Activated naive CD8-positive, alpha-beta T cell treated with anti-CD3 and anti-CD28 coated beads, Interleukin-2, amount 50 U/mL, for 24 hours (primary cell): ENCODE measurements around the gene SOAT2.

Experiments used
- ATAC-seq: fragments of 150-1000 bp; cut with Tn5 transposase; one replicate; pipeline ENCODE4 v1.10.0; 2021
- DNase-seq: peaks from one replicate; pipeline ENCODE4 v3.0.0; 2021
- H3K27ac Mint-ChIP-seq: one replicate; pipeline ENCODE4 v1.8.0; 2021; ENCODE audit warnings: mild to moderate bottlenecking, mixed read lengths
- H3K27me3 Mint-ChIP-seq: one replicate; pipeline ENCODE4 v1.8.0; 2021; ENCODE audit warnings: mixed read lengths
- H3K36me3 Mint-ChIP-seq: one replicate; pipeline ENCODE4 v1.8.0; 2021; ENCODE audit warnings: low read depth, mixed read lengths
- H3K4me1 Mint-ChIP-seq: one replicate; pipeline ENCODE4 v1.8.0; 2021; ENCODE audit warnings: mixed read lengths
- H3K4me3 Mint-ChIP-seq: one replicate; pipeline ENCODE4 v1.8.0; 2021; ENCODE audit warnings: mild to moderate bottlenecking, moderate library complexity, mixed read lengths
- H3K9me3 Mint-ChIP-seq: one replicate; pipeline ENCODE4 v1.8.0; 2021; ENCODE audit warnings: mixed read lengths

Gene SOAT2

DNA sequence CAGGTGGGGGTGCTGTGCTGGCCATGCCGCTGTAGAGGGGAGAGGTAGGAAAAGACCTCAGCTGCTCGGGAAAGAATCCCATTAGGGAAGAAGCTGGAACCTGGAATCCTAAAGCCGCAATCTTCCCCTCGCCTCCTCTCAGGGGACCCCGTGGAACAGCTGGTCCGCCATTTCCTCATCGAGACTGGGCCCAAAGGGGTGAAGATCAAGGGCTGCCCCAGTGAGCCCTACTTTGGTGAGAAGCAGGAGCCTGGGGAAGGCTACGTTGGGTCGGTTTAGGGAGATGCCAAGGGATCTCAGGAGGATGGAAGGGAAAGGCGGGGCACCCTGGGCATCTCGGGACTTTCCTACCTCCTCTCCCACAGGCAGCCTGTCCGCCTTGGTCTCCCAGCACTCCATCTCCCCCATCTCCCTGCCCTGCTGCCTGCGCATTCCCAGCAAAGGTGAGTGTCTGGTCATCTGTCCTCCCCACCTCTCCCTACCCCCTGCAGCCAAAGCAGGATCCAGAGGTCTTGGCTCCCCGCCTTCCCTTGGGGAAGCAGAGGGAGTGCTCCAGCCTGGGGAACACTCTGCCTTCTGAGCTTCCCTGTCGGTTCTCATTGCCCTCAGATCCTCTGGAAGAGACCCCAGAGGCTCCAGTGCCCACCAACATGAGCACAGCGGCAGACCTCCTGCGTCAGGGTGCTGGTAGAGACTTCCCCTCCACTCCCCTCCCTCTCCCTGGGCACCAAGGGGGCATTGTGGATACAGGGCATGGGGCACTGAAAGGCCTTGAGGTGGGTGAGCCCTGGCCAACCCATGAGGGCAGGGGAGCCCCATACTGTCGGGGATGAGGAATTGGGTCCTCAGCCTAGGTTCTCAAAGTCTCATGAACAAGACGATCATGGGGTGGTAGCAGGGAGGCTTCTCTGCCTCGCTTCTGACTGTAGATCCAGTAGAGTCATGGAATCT is 41.0 kb upstream of the SOAT2 start:
- no peak overlapping the region for H3K27ac Mint-ChIP-seq
- H3K9me3 Mint-ChIP-seq = no peaks in the 10 kb centered on the region
- no peaks in the 10 kb centered on the region for H3K27me3 Mint-ChIP-seq
- H3K36me3 Mint-ChIP-seq = peaks cover 10% of the 10 kb centered on the region
- peaks cover 5% of the 10 kb centered on the region for H3K4me1 Mint-ChIP-seq
- ATAC-seq (no peak), DNase-seq (no peak)
- no peak overlapping the region for H3K4me3 Mint-ChIP-seq

DNA sequence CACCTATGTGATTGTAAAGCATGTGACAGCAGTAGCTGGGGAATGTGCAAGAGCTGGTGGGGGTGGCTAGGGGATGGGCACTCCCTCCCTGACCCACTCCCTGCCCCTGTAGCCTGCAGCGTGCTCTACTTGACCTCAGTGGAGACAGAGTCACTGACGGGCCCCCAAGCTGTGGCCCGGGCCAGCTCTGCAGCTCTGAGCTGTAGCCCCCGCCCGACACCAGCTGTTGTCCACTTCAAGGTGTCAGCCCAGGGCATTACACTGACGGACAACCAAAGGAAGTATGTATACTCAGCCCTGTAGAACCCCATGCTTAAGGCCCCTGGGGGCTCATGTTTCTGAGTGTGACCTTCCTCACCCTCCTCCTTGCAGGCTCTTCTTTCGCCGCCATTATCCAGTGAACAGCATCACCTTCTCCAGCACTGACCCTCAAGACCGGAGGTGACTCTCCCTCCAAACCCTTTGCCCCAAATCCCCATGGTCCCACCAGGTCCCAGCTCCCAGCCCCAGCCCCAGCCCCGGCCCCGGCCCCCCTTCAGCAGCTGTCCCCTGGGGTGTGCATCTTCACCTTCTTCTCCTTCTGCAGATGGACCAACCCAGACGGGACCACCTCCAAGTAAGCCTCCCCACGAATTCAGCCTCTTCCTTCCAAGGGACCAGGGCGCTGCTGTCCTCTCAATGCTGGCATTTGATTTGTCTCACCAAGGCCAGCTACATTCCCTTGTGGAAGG is 40.1 kb upstream of the SOAT2 start:
- no peak for DNase-seq
- no peak overlapping the region for H3K27ac Mint-ChIP-seq
- H3K4me1 Mint-ChIP-seq = peaks cover 5% of the 10 kb centered on the region
- no peaks in the 10 kb centered on the region for H3K27me3 Mint-ChIP-seq
- peaks cover 10% of the 10 kb centered on the region for H3K36me3 Mint-ChIP-seq
- no peak overlapping the region for H3K4me3 Mint-ChIP-seq
- H3K9me3 Mint-ChIP-seq = no peaks in the 10 kb centered on the region
- no peak for ATAC-seq

DNA sequence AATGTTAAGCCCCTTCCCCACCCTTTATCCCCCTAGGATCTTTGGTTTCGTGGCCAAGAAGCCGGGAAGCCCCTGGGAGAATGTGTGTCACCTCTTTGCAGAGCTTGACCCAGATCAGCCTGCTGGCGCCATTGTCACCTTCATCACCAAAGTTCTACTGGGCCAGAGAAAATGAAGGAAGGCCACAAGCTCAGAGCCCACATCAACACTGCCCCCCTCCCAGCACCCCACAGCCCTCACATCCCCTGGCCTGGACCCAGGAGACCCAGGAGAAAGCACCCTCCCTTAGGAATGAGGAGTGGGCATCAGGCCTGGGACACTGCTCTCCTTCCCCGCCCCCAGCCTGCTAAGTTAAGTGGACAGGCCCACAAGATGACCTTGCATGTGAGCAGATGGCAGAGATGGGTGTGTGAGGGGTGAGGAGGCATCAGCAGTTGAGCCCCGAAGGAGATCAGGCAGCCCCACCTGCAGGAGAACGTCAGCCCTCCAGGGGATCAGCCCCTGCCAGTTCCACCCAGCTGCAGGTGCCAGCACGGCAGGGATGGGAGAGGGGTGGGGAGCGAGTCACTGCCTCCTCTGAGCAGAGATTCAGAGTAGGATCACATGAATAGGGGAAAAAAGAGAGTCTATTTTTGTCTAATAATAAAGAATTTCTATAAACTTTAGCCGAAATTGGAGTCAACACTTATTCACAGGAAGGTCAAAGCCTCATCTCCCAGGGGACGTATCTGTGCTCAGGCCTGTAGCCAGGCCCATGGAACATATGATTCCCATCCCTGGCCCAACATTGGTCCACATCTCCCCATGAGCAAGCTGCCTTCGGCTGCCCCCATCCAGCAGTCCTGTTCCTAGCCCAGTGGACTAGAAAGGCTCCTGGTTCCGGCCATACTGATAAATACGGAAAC is 39.3 kb upstream of the SOAT2 start:
- Mint-ChIP-seq H3K9me3 (no peaks in the 10 kb centered on the region), H3K36me3 (peaks cover 10% of the 10 kb centered on the region), H3K27me3 (no peaks in the 10 kb centered on the region), H3K27ac (no peak overlapping the region), H3K4me3 (no peak overlapping the region), H3K4me1 (peaks cover 5% of the 10 kb centered on the region)
- ATAC-seq (no peak), DNase-seq (no peak)

DNA sequence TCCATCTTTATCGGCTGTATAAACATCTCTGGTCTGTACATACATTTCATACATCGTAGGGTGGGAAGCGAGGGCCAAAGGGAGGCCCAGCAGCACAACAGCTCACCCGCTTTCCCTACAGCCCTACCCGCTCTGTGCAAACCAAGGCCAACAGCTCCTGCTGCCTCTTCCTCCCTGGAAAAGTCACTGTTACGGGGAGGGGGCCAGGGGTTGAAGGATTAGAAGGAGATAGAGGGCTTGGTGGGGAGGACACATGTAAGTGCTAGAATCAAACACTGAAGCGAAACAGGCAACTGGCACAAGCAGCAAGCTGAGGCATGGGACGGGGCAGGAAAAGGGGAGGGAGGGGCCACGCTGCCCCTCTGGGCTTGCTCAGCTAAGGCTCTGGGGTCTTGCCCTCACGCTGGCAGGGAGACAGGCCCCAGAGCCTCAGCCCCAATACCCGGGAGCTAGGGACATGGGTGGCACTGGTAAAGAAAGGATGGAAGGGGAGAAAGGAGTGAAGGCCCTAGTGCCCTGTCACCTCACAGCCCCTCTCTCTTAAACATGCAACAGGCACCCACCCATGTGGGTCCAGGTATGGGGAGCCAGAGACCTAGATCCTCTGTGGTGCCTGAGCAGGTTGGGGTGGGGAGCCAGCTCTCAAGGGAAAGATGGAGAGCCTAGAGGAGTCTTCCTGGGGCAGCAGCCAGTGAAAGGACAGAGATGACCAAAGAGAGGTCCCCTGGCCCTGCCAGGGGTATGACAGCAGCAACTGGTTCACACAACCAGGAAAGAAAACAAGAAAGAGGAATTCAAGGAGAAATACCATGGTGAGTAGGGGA is 38.5 kb upstream of the SOAT2 start:
- Mint-ChIP-seq H3K27me3 (no peaks in the 10 kb centered on the region), H3K36me3 (peaks cover 10% of the 10 kb centered on the region), H3K4me3 (no peak overlapping the region), H3K27ac (no peak overlapping the region), H3K4me1 (peaks cover 5% of the 10 kb centered on the region), H3K9me3 (no peaks in the 10 kb centered on the region)
- ATAC-seq = no peak
- no peak for DNase-seq

DNA sequence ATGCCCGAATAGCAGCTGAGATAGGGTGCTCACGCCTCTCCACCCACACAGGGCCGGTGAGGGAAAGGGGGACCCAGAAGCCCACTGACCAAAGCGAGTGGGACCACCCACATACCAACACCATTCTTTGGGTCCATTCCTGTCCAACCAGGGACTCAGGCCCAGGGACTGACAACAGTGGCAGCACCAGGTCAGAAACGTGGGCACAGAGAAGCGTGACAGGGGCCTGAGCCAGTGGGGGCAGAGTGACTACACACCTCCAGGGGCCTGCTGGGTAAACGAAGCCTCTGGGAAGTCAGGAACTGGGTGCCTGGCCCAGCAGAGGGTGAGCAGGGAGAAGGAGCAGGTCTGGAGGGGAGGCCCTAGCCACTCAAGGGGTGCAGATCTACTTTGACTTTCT is 37.8 kb upstream of the SOAT2 start:
- H3K4me1 Mint-ChIP-seq = peaks cover 5% of the 10 kb centered on the region
- no peaks in the 10 kb centered on the region for H3K27me3 Mint-ChIP-seq
- no peak for DNase-seq
- no peaks in the 10 kb centered on the region for H3K9me3 Mint-ChIP-seq
- H3K27ac Mint-ChIP-seq = no peak overlapping the region
- ATAC-seq = no peak
- no peak overlapping the region for H3K4me3 Mint-ChIP-seq
- H3K36me3 Mint-ChIP-seq = peaks cover 10% of the 10 kb centered on the region

DNA sequence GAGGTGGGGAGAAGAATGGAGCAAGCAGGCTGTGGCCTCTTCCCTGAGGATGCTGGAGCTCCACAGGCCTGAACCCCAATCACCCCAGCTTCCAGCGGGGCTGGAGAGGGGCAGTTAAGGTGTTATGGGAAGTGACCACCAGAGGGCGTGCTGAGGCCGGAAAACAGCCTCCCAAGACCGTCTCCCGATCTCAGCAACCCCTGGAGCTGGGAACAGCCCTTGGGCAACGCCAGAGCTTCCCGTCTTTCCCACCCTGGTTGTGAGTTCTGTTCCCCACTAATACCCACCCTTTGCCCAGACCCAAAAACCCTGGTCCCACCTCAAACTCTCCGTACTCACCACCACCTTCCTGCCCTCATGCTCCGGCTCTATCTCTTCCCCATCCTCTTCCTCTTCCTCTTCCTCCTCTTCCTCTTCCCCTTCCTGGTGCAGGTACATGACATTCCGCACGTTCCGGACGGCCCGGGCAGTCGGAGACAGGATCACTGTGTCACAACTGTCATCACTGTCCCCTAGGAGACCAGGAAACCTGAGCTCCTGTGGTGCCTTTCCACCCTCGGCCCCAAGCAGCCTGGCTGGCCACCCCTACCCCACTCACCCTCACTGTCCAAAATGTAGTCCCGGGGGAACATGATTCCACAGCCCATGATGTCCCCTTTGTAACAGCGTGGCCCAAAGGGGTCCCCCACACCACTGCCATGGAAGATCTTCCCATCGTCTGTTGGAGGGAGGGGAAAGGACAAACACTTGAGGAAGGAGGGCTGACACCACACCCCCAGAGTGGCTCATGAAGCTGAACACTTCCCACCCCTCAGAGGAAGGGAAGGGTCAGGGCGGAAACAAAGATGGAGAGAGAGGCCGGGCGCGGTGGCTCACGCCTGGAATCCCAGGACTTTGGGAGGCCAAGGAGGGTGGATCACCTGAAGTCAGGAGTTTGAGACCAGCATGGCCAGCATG is 37.0 kb upstream of the SOAT2 start:
- Mint-ChIP-seq H3K9me3 (no peaks in the 10 kb centered on the region), H3K4me1 (peaks cover 5% of the 10 kb centered on the region), H3K4me3 (no peak overlapping the region), H3K27ac (peak overlapping the region; percentile 4), H3K27me3 (no peaks in the 10 kb centered on the region), H3K36me3 (peaks cover 10% of the 10 kb centered on the region)
- ATAC-seq (peak; percentile 51), DNase-seq (peak; percentile 78)

DNA sequence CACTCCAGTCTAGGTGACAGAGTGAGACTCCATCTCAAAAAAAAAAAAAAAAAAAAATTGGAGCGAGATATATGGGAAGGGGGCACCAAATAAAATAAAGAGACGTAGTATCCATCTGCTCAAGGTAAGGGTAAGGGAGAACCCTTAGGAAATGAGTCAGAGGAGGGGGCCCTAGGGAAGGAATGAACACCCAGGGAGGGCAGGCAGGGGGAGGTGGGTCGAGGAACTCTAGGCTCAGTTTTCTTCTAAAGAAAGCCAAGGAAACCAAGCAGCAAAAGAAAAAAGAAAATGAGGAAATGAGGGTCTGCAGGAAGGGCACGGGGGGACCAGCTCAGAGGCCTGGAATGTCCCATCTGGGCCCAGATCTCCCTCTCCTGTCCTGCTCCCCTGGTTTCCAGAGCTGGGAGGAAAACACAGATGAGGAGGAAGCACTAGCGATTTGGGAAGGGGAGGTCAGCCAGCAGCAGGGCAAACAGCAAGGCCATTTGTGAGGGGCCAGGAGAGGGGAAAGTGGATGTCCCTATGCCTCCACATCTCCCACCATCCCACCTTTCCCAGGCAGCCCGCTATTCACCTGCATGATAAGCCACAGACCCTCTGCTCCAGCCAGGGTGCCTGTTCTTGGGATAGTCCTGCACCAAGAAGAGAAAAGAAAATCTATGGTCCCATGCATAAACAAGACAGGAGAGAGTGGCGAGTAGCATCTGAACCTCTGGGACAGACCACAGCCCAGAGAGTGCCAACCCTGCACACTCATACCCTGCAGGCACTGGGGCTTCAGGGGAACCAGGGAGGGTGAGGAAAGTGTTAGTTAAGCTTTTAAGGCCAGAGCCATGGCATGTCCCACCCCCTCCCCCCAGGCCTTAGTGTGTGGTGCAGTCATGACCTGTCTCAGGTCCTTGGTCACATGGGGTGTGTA is 36.0 kb upstream of the SOAT2 start:
- ATAC-seq (peak; percentile 20), DNase-seq (no peak)
- Mint-ChIP-seq H3K4me3 (no peak overlapping the region), H3K36me3 (peaks cover 10% of the 10 kb centered on the region), H3K27ac (no peak overlapping the region), H3K4me1 (peaks cover 11% of the 10 kb centered on the region), H3K9me3 (no peaks in the 10 kb centered on the region), H3K27me3 (no peaks in the 10 kb centered on the region)

DNA sequence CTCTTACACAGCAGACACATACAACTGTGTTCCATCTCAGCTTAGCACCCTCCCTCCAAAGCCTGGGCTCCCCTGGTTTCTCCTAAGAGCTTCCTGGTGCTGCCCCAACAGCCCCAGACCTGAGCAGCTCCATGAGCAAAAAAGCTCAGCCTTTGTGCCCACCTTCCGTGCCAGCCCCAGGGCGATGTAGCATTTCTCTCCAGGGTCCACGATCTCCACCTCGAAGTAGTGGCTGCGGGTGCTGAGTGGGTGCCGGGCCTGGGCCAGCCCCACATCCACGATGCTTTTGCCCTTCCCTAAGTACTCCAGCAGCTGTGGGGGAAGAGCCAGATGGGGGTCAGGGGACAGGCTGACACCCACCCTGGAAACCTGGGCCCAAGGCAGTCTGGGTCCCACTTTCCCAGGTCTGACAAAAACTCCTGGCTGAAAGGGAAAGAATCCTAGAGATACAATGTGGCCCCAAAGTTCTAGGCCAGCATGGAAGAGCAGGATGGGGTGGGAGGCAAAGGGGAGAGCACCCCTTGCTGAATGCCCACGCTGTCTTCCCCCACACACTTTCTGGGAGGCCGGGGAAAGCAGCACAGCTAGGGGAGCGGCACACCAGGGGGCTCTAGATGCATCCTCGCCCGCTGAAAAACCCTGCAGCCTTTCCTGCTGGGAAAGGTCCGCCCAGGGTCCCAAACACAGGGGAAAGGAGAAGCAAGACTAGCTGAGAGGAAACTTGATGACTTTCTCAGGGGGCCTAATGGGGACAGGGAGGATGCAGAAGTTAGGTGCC is 35.1 kb upstream of the SOAT2 start:
- DNase-seq (no peak), ATAC-seq (no peak)
- Mint-ChIP-seq H3K4me3 (no peak overlapping the region), H3K36me3 (peaks cover 16% of the 10 kb centered on the region), H3K27ac (no peak overlapping the region), H3K4me1 (peaks cover 13% of the 10 kb centered on the region), H3K27me3 (no peaks in the 10 kb centered on the region), H3K9me3 (no peaks in the 10 kb centered on the region)

DNA sequence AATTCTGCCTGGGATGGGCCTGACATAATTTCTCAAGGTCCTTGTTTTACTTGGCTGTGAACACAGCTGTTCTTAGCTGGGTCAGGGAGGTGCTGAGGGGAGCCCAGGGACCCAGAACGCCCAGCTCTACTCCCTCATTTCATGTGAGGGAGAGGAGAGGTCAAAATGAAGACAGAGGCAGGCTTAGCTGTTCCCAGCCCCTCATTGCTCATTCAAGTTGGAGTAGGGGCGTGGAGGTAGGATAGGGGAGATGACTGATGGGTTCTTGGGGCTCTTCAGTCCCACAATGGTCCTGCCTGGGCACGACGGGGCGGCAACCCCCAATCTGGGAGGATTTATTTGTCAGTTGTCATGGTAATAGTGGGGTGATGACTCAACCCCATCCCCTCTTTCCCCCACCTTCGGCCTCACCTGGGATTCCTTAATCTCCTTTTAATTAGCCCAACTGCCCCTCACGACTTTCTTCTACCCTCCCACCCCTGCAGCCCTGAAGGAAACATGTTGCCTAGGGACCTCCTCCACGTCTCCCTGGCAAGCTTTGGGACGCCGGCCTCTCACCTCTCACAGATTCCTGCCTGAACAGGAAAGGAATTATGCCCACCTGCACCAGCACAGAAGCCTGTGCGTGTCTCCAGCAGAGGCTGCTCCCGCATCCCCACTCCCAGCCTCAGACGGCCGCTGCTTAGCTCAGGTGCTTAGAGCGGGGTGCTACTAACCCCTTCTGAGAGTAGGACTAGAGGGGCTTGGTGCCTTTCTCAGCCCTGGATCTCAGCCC is 34.3 kb upstream of the SOAT2 start:
- DNase-seq = no peak
- ATAC-seq = no peak
- H3K27me3 Mint-ChIP-seq = no peaks in the 10 kb centered on the region
- H3K4me1 Mint-ChIP-seq = peaks cover 13% of the 10 kb centered on the region
- H3K4me3 Mint-ChIP-seq = no peak overlapping the region
- no peak overlapping the region for H3K27ac Mint-ChIP-seq
- H3K36me3 Mint-ChIP-seq = peaks cover 16% of the 10 kb centered on the region
- no peaks in the 10 kb centered on the region for H3K9me3 Mint-ChIP-seq

DNA sequence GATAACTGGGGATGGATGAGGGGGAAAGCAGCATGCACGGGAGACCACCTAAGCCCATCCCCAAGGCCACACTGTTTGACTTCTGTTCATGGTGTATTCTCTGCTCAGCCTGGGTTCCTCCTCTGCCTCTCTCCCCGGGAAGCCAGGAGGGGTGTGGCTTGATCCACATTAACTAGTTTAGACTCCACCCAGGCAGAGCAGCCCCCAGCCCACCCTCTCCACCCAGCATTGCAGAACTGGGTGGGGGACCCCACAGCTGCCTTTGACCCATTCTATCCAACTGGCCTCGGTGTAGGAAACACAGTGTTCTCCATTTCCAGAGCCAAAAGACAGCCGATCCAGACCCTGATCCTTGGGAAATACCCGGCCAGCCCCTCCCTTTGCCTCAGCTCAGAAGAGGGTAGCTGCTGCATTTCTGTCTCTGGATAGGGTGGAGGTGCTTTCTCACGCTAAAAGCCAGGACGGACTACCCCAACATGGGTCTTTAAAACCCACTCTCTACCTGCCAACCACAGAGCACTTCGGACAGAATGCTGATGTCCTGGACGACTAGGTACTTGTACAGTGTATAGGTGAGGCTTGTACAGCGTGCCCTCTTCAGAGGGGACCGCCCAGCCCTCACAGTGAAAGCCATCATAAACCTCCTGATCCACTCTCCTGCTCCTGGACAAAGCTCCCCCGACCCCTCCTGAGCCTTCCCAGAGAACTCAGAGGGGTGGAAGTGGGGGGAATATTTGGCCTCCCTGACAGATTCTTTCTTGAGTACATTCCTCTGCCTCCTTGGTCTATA is 33.5 kb upstream of the SOAT2 start:
- no peak for DNase-seq
- H3K4me1 Mint-ChIP-seq = peaks cover 13% of the 10 kb centered on the region
- H3K36me3 Mint-ChIP-seq = peaks cover 16% of the 10 kb centered on the region
- ATAC-seq = no peak
- H3K27me3 Mint-ChIP-seq = no peaks in the 10 kb centered on the region
- H3K27ac Mint-ChIP-seq = no peak overlapping the region
- no peaks in the 10 kb centered on the region for H3K9me3 Mint-ChIP-seq
- H3K4me3 Mint-ChIP-seq = no peak overlapping the region
